Measurements from ENCODE around the gene MLPH.

DNA sequence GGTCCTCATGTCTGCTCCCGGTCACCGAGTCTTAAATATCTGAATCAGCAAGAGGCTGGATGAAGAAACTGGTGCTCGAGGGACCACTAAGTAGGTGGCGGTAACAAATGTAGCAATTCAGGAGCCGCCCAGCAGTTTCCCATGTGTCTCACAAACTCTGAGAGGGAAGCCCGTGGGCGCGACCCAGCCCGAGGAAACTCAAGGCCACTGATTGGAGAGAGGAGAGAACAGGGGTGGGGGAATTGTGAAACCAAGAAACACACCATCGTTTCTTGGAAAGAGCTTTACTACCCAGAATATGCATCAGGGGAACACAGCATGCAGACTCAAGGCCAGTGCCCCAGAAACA lies 10.8 kb downstream of the MLPH start:
- TF ChIP-seq USF1 (IDR thresholded peaks at IDR 0.05) (no peak), RAD21 (IDR thresholded peaks at IDR 0.05; ENCODE audit: low read depth) (no peak), TAF1 (IDR thresholded peaks at IDR 0.05; ENCODE audit: low read depth) (no peak), TCF12 (IDR thresholded peaks at IDR 0.05; ENCODE audit: low read depth) (no peak), CEBPB (IDR thresholded peaks at IDR 0.05) (no peak), EP300 (IDR thresholded peaks at IDR 0.05; ENCODE audit: borderline replicate concordance) (no peak), YY1 (IDR thresholded peaks at IDR 0.05; ENCODE audit: low read depth) (no peak), NFIC (IDR thresholded peaks at IDR 0.05) (no peak), FOXM1 (IDR thresholded peaks at IDR 0.05; ENCODE audit: borderline replicate concordance, low read depth) (no peak)
- TF ChIP-seq, protein P1, sequence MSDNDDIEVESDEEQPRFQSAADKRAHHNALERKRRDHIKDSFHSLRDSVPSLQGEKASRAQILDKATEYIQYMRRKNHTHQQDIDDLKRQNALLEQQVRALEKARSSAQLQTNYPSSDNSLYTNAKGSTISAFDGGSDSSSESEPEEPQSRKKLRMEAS (IDR thresholded peaks at IDR 0.05), result no peak
- TF ChIP-seq, protein P2, sequence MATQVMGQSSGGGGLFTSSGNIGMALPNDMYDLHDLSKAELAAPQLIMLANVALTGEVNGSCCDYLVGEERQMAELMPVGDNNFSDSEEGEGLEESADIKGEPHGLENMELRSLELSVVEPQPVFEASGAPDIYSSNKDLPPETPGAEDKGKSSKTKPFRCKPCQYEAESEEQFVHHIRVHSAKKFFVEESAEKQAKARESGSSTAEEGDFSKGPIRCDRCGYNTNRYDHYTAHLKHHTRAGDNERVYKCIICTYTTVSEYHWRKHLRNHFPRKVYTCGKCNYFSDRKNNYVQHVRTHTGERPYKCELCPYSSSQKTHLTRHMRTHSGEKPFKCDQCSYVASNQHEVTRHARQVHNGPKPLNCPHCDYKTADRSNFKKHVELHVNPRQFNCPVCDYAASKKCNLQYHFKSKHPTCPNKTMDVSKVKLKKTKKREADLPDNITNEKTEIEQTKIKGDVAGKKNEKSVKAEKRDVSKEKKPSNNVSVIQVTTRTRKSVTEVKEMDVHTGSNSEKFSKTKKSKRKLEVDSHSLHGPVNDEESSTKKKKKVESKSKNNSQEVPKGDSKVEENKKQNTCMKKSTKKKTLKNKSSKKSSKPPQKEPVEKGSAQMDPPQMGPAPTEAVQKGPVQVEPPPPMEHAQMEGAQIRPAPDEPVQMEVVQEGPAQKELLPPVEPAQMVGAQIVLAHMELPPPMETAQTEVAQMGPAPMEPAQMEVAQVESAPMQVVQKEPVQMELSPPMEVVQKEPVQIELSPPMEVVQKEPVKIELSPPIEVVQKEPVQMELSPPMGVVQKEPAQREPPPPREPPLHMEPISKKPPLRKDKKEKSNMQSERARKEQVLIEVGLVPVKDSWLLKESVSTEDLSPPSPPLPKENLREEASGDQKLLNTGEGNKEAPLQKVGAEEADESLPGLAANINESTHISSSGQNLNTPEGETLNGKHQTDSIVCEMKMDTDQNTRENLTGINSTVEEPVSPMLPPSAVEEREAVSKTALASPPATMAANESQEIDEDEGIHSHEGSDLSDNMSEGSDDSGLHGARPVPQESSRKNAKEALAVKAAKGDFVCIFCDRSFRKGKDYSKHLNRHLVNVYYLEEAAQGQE (IDR thresholded peaks at IDR 0.05; ENCODE audit: low read depth), result no peak
